Measurements from ENCODE around the gene ITPR3. TPM values are rescaled to one million over a fixed set of nuclear protein-coding genes. Genes with fewer than 3 reads are reported as not detected.

The ITPR3 gene
- total RNA-seq, 2 donors from 2014 or later, result 17.5 to 25.9 TPM

GRCh38 chr6:33579828-33580714 is 41.1 kb upstream of the ITPR3 start, which contains the start of gene BAK1:
TSS of gene BAK1 (minus strand) at chr6:33580276. CDS start at chr6:33577604, 2,672 bp downstream.
- intact Hi-C loops (cut with DNase I), result loop anchor here (5.0 to 10.0 kb wide), 2 partner anchors 117 to 185 kb away; no protein-coding TSS in a partner anchor
- ATAC-seq, result peak; percentile 93
- DNase-seq, result peak; percentile 82 to 93 (median 92)
- Histone ChIP-seq H3K4me3 (peak within 1 kb of the TSS; percentile 54 to 90), H3K27me3 (no peaks in the 10 kb centered on the region), H3K4me1 (peaks cover 32% of the 10 kb centered on the region), H3K36me3 (replicated peaks in 1 of 2; ENCODE audit: insufficient read depth in 1 of 2, low read depth in 2 of 2) (peaks cover 0 to 5% of the 10 kb centered on the region in 2 donors), H3K27ac (peak within 1 kb of the TSS; percentile 62 to 83 (median 81)), H3K9me3 (no peaks in the 10 kb centered on the region)
- peak; percentile 52 to 84 (median 80) for TF ChIP-seq POLR2A (IDR thresholded peaks at IDR 0.05)
- peak; percentile 23 to 66 (median 52) for TF ChIP-seq CTCF (IDR thresholded peaks at IDR 0.05)
- WGBS, 2 donors, result 4 to 6% methylated on average over 15 to 23 of the region's 24 CpGs

GRCh38 chr6:33581186-33581585 is 39.9 kb upstream of the ITPR3 start:
- TF ChIP-seq POLR2A (IDR thresholded peaks at IDR 0.05) (no peak), CTCF (IDR thresholded peaks at IDR 0.05) (no peak)
- H3K36me3 ChIP-seq (replicated peaks in 1 of 2; ENCODE audit: insufficient read depth in 1 of 2, low read depth in 2 of 2), result no peaks in the 10 kb centered on the region
- H3K4me1 ChIP-seq, result peaks cover 38% of the 10 kb centered on the region
- intact Hi-C loops (cut with DNase I), result loop anchor here (5.0 to 10.0 kb wide), 2 partner anchors 116 to 184 kb away; no protein-coding TSS in a partner anchor
- no peak overlapping the region for H3K4me3 ChIP-seq
- WGBS, 2 donors, result 90 to 92% methylated on average over 2 to 4 of the region's 5 CpGs
- H3K9me3 ChIP-seq, result no peaks in the 10 kb centered on the region
- no peaks in the 10 kb centered on the region for H3K27me3 ChIP-seq
- ATAC-seq (no peak), DNase-seq (no peak)
- peak overlapping the region in 1 of 4 donors; percentile 82 for H3K27ac ChIP-seq

GRCh38 chr6:33583591-33584155 is 37.4 kb upstream of the ITPR3 start:
- no peak overlapping the region for H3K27ac ChIP-seq
- TF ChIP-seq POLR2A (IDR thresholded peaks at IDR 0.05) (no peak), CTCF (IDR thresholded peaks at IDR 0.05) (peak in 1 of 7 experiments; percentile 1)
- no peak for DNase-seq
- intact Hi-C loops (cut with DNase I), result loop anchor here (5.0 to 10.0 kb wide), 2 partner anchors 114 to 181 kb away; no protein-coding TSS in a partner anchor
- WGBS, 2 donors, result 59 to 63% methylated on average over 7 to 8 of the region's 8 CpGs
- H3K4me1 ChIP-seq, result peaks cover 22% of the 10 kb centered on the region
- no peaks in the 10 kb centered on the region for H3K36me3 ChIP-seq (replicated peaks in 1 of 2; ENCODE audit: insufficient read depth in 1 of 2, low read depth in 2 of 2)
- no peak overlapping the region for H3K4me3 ChIP-seq
- H3K9me3 ChIP-seq, result no peaks in the 10 kb centered on the region
- no peaks in the 10 kb centered on the region for H3K27me3 ChIP-seq
- ATAC-seq, result no peak

- H3K27me3 ChIP-seq, result no peaks in the 10 kb centered on the region
- no peaks in the 10 kb centered on the region for H3K9me3 ChIP-seq
- H3K4me1 ChIP-seq, result peaks cover 23% of the 10 kb centered on the region
- H3K27ac ChIP-seq, result no peak overlapping the region
- intact Hi-C loops (cut with DNase I), result loop anchor here (5.0 to 10.0 kb wide), 3 partner anchors 52 to 180 kb away; no protein-coding TSS in a partner anchor
- no peaks in the 10 kb centered on the region for H3K36me3 ChIP-seq (replicated peaks in 1 of 2; ENCODE audit: insufficient read depth in 1 of 2, low read depth in 2 of 2)
- H3K4me3 ChIP-seq, result no peak overlapping the region
- DNase-seq, result no peak
- TF ChIP-seq POLR2A (IDR thresholded peaks at IDR 0.05) (no peak), CTCF (IDR thresholded peaks at IDR 0.05) (no peak)
- WGBS, 2 donors, result 64 to 71% methylated on average over 8 to 11 of the region's 11 CpGs
- no peak for ATAC-seq
Observed at GRCh38 chr6:33584700-33585402, 36.3 kb upstream of the ITPR3 start.
